HCT116 (cell line): ENCODE data around the gene CCL8.

Source experiments
- CTCF ChIP-seq, 3 experiments: fragments of 200-600 bp in 1 of 3; sonication (generic) in 1 of 3; IDR thresholded peaks in 2 of 3; conservative IDR thresholded peaks in 1 of 3; 2 replicates each; pipeline ENCODE4 v1.5.1; 2012 to 2017; ENCODE audit warnings: low read depth in 2 of 3, low read length in 2 of 3, antibody characterized with exemption in 1 of 3, borderline replicate concordance in 1 of 3, control low read depth in 1 of 3, mild to moderate bottlenecking in 1 of 3, mixed read lengths in 1 of 3, mixed run types in 1 of 3, moderate library complexity in 1 of 3; ENCODE audit not compliant: insufficient read depth in 1 of 3
- EZH2 ChIP-seq: fragments of 200-600 bp; sonication (generic); IDR thresholded peaks from 2 replicates; pipeline ENCODE4 v1.6.1; 2017; ENCODE audit warnings: antibody characterized with exemption, mixed run types

DNA sequence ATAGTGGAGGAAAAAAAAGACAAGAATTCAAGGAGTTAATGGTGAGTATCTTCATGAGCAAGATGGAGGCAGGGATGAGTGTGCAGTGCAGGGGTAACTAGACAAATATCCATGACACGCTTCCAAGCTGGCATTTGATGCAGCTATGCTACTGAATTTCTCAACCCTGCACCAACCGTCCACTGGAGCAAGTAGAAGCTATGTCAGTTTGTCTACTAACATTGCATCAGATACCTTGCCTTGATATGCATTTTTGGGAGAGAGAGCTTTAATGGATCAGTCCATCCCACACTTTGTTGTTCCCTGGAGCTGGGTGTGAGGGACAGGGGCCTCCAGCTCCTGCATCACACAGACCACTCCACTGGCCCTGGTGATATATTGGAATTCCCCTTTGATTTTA is 17.2 kb upstream of the CCL8 start:
- TF ChIP-seq CTCF (IDR thresholded peaks at IDR 0.05 in 2 of 3, conservative IDR thresholded peaks at IDR 0.05 in 1 of 3; ENCODE audit: borderline replicate concordance in 1 of 3, insufficient read depth in 1 of 3, low read depth in 2 of 3, low read length in 2 of 3) = no peak
- no peak for TF ChIP-seq EZH2
